Measurements from ENCODE around the gene P2RY2.

DNA sequence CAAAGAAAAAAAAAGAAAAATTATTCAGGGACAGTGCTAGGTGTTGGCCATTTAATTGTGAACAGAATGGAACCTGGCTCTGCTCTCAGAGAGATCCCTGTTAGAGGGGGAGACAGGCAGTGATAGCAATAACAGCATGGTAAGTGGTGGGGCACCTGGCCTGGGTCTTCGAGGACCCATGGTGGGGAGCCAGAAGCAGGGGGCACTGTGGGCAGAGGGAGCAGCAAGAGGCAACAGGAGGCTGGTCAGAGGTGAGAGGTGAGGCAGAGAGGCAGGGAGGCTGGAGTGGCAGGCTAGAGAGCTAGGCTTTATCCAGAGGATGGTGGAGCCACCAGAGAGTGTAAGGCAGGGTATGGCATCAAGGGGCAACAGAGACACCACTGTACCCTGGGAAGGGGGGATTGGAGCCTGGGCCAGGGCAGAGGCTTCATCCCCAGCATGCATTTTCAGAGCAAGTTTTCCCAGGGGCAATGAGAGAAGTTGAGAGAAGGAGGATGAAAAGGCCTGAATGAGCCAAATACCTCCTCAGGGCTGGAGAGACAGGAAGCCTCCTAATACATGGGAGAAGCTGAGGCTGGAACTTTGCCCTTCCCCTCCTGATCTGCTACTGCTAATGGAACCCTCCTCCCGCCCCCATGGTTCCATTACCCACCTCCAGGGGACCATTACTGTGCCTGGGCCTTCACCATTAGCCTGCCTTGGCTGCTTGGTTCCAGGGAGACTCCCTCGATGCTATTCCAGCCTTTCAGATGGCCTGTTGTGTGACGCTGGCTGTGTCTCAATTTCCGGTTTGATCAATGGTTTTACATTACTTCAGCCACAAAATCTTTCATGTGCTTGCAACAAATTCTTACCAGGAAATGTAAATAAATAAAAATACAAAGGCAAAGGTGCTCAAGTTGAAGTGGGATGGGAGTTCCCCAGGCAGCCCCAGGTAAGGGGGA, 2.6 kb upstream of the P2RY2 start:
- TF ChIP-seq, protein P1, sequence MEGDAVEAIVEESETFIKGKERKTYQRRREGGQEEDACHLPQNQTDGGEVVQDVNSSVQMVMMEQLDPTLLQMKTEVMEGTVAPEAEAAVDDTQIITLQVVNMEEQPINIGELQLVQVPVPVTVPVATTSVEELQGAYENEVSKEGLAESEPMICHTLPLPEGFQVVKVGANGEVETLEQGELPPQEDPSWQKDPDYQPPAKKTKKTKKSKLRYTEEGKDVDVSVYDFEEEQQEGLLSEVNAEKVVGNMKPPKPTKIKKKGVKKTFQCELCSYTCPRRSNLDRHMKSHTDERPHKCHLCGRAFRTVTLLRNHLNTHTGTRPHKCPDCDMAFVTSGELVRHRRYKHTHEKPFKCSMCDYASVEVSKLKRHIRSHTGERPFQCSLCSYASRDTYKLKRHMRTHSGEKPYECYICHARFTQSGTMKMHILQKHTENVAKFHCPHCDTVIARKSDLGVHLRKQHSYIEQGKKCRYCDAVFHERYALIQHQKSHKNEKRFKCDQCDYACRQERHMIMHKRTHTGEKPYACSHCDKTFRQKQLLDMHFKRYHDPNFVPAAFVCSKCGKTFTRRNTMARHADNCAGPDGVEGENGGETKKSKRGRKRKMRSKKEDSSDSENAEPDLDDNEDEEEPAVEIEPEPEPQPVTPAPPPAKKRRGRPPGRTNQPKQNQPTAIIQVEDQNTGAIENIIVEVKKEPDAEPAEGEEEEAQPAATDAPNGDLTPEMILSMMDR (IDR thresholded peaks at IDR 0.05; ENCODE audit: low read depth, low read length, poor library complexity, severe bottlenecking) = no peak
- TF ChIP-seq EZH2phosphoT487 (IDR thresholded peaks at IDR 0.05; ENCODE audit: borderline replicate concordance, low read length) = no peak

Measured in DOHH2 (cell line).